Ectodermal cell (in vitro differentiated cells): ENCODE data around the gene ANXA2R.
A peak's percentile ranks its signal among the peaks of the same experiment; 100 is the strongest.

Source experiments
- H3K27ac ChIP-seq: 2 replicates; pipeline ENCODE4 v1.7.0; 2013; ENCODE audit warnings: mild to moderate bottlenecking, low read depth, low read length; ENCODE audit not compliant: insufficient read depth, poor library complexity, severe bottlenecking
- H3K27me3 ChIP-seq: 2 replicates; pipeline ENCODE4 v1.7.0; 2013; ENCODE audit warnings: mild to moderate bottlenecking, low read length; ENCODE audit not compliant: insufficient read depth, control insufficient read depth, poor library complexity, severe bottlenecking
- H3K36me3 ChIP-seq: one replicate; pipeline ENCODE4 v1.7.0; 2013; ENCODE audit warnings: low read length; ENCODE audit not compliant: control insufficient read depth, insufficient read depth
- H3K4me1 ChIP-seq: one replicate; pipeline ENCODE4 v1.7.0; 2013; ENCODE audit warnings: low read length; ENCODE audit not compliant: control insufficient read depth, insufficient read depth
- H3K4me3 ChIP-seq: 2 replicates; pipeline ENCODE4 v1.7.0; 2013; ENCODE audit warnings: low read depth, low read length, control low read depth; ENCODE audit not compliant: insufficient read depth
- H3K9me3 ChIP-seq: 2 replicates; pipeline ENCODE4 v1.7.0; 2013; ENCODE audit warnings: mild to moderate bottlenecking, low read length, moderate library complexity; ENCODE audit not compliant: control insufficient read depth
- WGBS, 2 experiments: methylation state at CpG; one replicate each; pipeline ENCODE4 v1.1.7; 2013; ENCODE audit warnings: missing lambda C conversion rate in 2 of 2; 5-methylcytosine and 5-hydroxymethylcytosine counted together

The ANXA2R gene

DNA sequence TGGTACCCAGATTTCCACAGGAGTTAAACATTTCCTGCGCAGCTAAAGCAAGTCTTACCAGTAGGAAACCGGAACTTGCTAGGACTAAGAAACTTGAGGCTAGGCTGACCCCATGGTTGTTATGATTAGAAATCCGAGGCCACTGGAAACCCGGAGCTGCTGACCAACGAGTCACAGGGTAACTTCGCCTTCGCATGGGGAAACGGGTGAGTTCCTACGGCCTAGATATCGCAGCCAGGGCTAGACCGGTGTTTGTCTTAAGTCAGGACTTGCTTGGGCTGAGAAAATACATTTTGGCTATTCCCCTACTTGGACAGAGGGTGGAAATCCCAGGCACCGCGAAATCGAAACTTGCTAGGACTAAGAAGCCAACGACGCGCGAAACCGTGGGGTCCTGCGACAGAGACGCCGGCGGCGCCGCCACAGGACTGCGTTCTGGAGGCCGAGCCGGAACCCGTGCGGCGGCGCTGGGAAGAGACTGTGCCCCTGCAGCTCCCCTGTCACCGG, 1.6 kb upstream of the ANXA2R start:
- H3K9me3 ChIP-seq, result no peaks in the 10 kb centered on the region
- peaks cover 95% of the 10 kb centered on the region for H3K27me3 ChIP-seq
- peak overlapping the region; percentile 44 for H3K4me3 ChIP-seq
- peaks cover 16% of the 10 kb centered on the region for H3K4me1 ChIP-seq
- H3K36me3 ChIP-seq, result no peaks in the 10 kb centered on the region
- H3K27ac ChIP-seq, result no peak overlapping the region
- 1% methylated on average over 33 of the region's 33 CpGs for WGBS, 2 experiments

DNA sequence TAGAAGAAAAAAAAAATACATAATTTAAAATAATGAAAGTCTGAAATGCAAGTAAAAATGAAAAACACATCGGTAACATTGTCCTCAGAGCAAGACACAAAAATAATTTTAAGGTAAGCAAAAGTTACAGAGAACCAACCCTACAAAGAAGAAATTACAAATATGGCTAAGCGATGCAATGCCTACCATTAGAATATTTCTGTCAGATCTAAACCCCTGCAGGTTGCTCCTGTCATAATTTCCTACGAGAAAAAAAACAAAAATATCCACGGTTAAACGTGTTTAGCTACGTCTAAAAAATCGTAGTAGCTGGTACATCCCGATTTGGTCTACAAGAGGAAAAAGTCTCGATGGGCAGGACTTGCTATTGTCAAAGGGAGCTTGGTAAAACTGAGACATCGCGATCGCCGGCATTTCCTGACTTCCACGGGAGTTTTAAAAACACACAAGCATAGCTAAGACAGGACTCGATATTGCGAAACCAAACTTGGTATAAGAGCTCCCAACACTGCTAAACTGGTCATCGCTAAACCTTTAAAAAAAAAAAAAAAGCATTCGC, 1.1 kb upstream of the ANXA2R start:
- Histone ChIP-seq H3K4me3 (peak overlapping the region; percentile 44), H3K9me3 (no peaks in the 10 kb centered on the region), H3K27me3 (peaks cover 95% of the 10 kb centered on the region), H3K36me3 (no peaks in the 10 kb centered on the region), H3K4me1 (peaks cover 16% of the 10 kb centered on the region), H3K27ac (no peak overlapping the region)
- WGBS, 2 experiments, result 4 to 6% methylated on average over 18 of the region's 18 CpGs

DNA sequence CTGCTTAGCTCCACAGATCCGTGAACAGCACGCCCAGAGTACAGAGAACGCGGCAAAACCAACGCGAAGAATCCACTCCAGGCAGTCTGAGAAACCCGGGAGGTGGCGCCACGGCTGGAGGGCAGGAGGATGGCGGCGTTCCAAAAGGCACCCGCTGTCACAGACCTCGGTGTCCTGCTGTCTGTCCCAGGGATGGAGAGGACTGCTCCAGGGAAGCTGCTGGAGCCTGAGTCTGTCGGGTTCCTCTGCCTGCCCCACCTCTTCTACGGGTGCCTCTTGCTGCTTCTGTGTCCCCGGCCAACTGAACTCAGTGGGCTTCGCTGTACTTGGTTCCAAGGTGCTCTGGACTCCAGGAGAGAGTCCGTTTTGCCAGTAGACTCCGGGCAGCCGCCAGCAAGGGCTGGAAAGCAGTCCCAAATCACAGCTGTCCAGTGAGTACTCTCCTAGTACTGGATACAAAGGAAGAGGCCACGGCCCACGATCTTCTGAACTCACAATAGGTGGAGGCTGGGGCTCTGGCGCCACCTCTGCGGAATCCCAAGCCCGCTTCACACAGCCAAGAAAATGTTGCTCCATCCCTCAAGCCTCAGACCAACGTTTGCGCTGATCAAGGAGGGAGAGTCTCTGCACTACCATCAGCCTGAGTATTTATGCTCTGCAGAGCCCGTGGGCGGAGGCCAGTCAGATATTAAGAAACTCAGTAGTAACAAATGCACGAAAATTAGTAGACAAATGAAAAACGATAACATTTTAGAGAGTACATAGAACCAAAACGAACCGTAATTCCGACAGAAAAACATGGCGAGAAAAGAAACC, 440 bp downstream of the ANXA2R start:
- Histone ChIP-seq H3K4me1 (peaks cover 11% of the 10 kb centered on the region), H3K36me3 (no peaks in the 10 kb centered on the region), H3K27me3 (peaks cover 81% of the 10 kb centered on the region), H3K9me3 (no peaks in the 10 kb centered on the region), H3K27ac (no peak overlapping the region), H3K4me3 (peak overlapping the region; percentile 25)
- 2% methylated on average over 35 of the region's 35 CpGs for WGBS, 2 experiments

DNA sequence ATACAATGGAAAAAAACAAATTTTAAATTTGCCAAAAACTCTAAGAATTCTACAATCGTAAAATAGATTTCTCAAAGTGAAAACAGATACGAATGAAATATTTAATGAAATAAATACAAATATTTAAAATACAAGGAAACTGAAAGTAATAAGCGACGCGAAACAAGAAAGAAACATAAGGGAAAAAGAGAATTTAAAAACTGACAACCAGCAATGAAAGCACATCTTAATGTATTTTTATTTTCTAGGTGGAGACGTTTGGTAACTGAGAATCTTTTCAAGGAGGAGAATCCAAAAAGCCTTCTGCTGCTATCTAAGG, 1.0 kb downstream of the ANXA2R start:
- WGBS, 2 experiments, result 0 to 5% methylated on average over 1 of the region's 6 CpGs
- Histone ChIP-seq H3K4me3 (peak overlapping the region; percentile 25), H3K27me3 (peaks cover 75% of the 10 kb centered on the region), H3K9me3 (no peaks in the 10 kb centered on the region), H3K36me3 (no peaks in the 10 kb centered on the region), H3K4me1 (peaks cover 5% of the 10 kb centered on the region), H3K27ac (no peak overlapping the region)

DNA sequence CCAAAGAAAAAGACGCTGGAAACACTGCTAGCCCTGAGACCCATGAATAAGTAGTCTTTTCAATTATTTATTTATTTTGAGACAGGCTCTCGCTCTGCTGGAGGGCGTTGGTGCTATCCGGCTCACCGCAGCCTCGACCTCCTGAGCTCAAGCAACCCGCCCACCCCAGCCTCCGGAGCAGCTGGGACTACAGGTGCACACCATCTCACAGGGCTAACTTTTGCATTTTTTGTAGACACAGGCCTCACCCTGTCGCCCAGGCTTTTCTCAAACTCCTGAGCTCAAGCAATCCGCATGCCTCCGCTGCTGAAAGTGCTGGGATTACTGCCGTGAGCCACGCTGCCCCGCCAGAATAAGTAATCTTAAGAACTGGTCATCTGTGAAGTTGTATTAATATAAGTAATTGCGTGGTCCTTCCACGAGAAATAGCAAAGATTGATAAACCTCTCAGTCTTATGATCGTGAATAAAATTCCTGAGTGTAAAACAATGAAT, 1.6 kb downstream of the ANXA2R start:
- WGBS, 2 experiments, result 39 to 50% methylated on average over 17 of the region's 17 CpGs
- Histone ChIP-seq H3K27ac (no peak overlapping the region), H3K4me3 (no peak overlapping the region), H3K36me3 (no peaks in the 10 kb centered on the region), H3K27me3 (peaks cover 73% of the 10 kb centered on the region), H3K4me1 (peaks cover 5% of the 10 kb centered on the region), H3K9me3 (no peaks in the 10 kb centered on the region)

DNA sequence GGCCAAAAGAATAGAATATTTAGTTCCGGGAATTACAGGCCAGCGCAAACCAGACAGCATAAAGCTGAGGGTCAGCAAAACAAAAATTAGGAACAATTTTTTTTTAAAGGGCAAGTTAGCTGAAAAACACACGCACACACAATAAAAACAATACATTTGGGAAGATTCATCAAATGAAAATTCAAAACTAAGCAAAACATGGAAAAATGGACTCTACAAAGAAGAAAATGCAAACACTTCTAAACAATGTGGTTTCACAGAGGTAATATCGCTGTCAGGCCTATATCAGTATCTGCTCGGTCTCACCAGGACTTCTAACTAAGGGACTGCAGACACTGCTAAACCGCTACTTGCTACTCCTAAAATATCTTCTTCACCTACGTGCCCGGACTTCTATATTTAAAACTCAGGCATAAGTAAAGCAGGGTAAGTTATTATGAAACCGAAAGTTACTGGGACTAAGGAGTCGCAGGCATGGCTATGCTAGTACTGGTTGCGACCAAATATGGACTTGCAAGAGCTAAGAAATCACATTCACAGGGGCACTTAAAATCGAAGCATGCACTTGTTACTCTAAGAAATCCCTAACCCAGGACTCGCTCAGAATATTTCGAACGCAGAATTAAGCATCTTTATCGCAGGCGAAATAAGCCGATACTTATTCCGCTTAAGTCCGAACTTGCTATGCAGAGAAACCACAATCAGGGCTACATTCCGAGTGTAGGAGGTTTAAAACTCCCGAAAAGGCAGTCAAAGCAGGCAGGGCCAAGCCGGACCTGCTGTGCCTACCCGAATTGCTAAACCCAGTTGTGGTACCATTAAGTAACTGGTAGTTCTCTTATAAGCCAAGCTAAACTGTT, 2.3 kb downstream of the ANXA2R start:
- Histone ChIP-seq H3K27ac (no peak overlapping the region), H3K4me3 (no peak overlapping the region)

DNA sequence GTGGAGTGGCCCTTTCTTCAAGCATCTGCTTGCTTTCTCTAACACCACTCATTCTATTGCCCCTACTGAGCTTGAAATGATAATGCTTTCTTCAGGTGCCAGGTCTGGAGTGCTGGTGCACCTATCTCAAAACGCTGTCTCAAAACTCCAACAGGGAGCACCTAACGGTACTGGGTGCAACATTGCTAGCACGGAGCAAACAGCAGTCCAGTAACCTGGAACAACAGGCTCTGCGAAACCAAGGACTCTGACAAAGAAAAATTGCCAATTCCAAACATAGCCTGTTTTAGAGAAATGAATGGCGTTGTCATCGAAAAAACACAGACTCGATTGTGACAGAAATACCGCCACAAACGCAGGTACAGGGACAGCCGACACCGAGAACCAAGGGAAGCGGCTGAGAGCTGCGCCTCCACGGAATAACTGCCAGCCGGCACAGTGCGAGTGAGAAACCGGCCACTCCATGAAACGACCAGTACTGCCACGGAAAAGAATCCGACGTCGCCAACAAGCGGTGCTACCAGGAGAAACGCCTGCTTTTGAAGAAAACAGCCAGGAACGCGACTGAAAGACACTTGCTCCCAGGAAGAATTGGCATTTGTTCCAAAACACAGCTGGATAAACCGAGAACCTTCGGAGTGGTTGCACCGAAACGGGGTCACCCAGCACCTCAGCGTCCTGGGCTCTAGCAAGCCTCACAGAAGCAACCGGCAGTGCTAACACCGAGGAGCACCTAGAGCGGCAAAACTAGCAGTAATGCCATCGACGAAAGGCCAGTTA, 3.1 kb downstream of the ANXA2R start:
- H3K9me3 ChIP-seq, result no peaks in the 10 kb centered on the region
- peaks cover 58% of the 10 kb centered on the region for H3K27me3 ChIP-seq
- H3K4me1 ChIP-seq, result peaks cover 5% of the 10 kb centered on the region
- WGBS, 2 experiments, result 88 to 93% methylated on average over 36 of the region's 36 CpGs
- no peak overlapping the region for H3K27ac ChIP-seq
- H3K36me3 ChIP-seq, result no peaks in the 10 kb centered on the region
- H3K4me3 ChIP-seq, result no peak overlapping the region

More for the DNA sequence above, 2.3 kb downstream of the ANXA2R start:
- no peaks in the 10 kb centered on the region for H3K9me3 ChIP-seq
- peaks cover 66% of the 10 kb centered on the region for H3K27me3 ChIP-seq
- H3K36me3 ChIP-seq, result no peaks in the 10 kb centered on the region
- peaks cover 5% of the 10 kb centered on the region for H3K4me1 ChIP-seq
- 84 to 85% methylated on average over 24 of the region's 24 CpGs for WGBS, 2 experiments

DNA sequence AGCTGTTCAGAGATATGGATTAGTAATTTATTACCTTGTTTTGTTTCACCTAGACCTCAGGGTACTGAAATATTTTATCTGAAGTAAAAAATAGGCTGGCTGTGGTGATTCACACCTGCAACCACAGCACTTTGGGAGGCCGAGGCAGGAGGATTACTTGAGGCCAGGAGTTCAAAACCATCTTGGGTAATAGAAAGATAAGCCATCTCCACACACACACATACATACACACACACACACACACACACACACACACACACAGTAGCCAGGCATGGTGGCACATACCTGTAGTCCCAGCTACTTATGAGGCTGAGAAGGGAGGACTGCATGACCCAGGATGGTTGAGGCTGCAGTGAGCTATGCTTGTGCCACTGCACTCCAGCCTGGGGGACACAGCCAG, 3.7 kb downstream of the ANXA2R start:
- Histone ChIP-seq H3K36me3 (no peaks in the 10 kb centered on the region), H3K9me3 (no peaks in the 10 kb centered on the region), H3K27me3 (peaks cover 52% of the 10 kb centered on the region), H3K4me1 (peaks cover 4% of the 10 kb centered on the region), H3K27ac (no peak overlapping the region), H3K4me3 (no peak overlapping the region)
- 88 to 94% methylated on average over 1 of the region's 1 CpG for WGBS, 2 experiments

DNA sequence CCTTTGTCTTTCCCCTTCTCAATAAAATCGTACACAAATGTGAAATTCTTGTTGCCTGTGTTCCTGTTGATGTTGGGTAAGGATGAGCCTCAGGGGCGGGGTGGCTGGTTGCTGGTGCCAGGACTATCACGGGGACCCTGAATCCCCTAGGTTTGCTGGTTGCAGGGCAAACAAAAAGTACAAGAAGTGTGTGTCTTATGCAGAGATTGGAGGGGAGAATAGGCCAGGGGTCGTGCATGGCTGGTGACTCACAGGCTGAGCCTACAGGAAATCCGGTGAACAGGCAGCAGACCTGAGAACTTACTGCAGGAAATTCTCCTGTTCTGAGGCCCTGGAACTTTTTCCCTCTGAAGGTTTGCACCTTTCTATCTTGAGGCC, 5.5 kb downstream of the ANXA2R start:
- H3K36me3 ChIP-seq, result no peaks in the 10 kb centered on the region
- WGBS, 2 experiments, result 73 to 81% methylated on average over 5 of the region's 5 CpGs
- no peak overlapping the region for H3K27ac ChIP-seq
- H3K27me3 ChIP-seq, result peaks cover 34% of the 10 kb centered on the region
- no peaks in the 10 kb centered on the region for H3K9me3 ChIP-seq
- no peaks in the 10 kb centered on the region for H3K4me1 ChIP-seq
- H3K4me3 ChIP-seq, result no peak overlapping the region
